ENCODE measurements around the gene SH3BP5. TPM values are rescaled to one million over a fixed set of nuclear protein-coding genes. Genes with fewer than 3 reads are reported as not detected.

The SH3BP5 gene
- total RNA-seq, 1 donor from 2014 or later: 7.7 TPM

GRCh38 chr3:15303216-15303615, 29.2 kb downstream of the SH3BP5 start:
- no peak for DNase-seq (ENCODE audit: low read depth)
- TF ChIP-seq CTCF (conservative IDR thresholded peaks at IDR 0.05; ENCODE audit: low read depth, low read length): no peak
- H3K4me3 ChIP-seq (ENCODE audit: low read depth, low read length): no peak overlapping the region

- DNase-seq (ENCODE audit: low read depth): no peak
- TF ChIP-seq CTCF (conservative IDR thresholded peaks at IDR 0.05; ENCODE audit: low read depth, low read length): no peak
Measured at GRCh38 chr3:15301761-15302160, 30.6 kb downstream of the SH3BP5 start.

GRCh38 chr3:15300323-15301078, 31.9 kb downstream of the SH3BP5 start:
- DNase-seq (ENCODE audit: low read depth): peak; percentile 67
- no peak overlapping the region for H3K4me3 ChIP-seq (ENCODE audit: low read depth, low read length)
- no peak for TF ChIP-seq CTCF (conservative IDR thresholded peaks at IDR 0.05; ENCODE audit: low read depth, low read length)

More at GRCh38 chr3:15301761-15302160, 30.6 kb downstream of the SH3BP5 start:
- H3K4me3 ChIP-seq (ENCODE audit: low read depth, low read length): no peak overlapping the region

DNA sequence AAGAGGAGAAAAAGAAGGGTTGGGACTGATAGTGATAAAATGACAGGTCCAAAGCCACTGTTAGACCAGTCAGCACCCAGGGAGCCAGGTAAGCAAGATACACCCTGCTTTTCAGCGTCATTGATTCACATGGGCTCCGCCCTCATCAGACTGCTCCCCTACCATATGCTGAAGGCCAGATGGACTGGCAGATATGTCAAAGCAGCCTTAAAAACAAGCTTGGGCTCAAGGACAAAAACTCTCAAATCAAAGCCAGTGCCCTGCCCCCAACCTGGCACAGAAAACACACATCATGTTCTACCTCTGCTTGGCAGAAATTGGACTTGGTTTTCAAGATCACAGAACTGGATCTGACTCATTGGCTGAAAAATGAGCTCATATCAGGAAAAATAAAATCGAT, 33.4 kb downstream of the SH3BP5 start:
- no peak for DNase-seq (ENCODE audit: low read depth)
- TF ChIP-seq CTCF (conservative IDR thresholded peaks at IDR 0.05; ENCODE audit: low read depth, low read length): no peak
- H3K4me3 ChIP-seq (ENCODE audit: low read depth, low read length): no peak overlapping the region

- TF ChIP-seq CTCF (conservative IDR thresholded peaks at IDR 0.05; ENCODE audit: low read depth, low read length): no peak
- no peak for DNase-seq (ENCODE audit: low read depth)
- no peak overlapping the region for H3K4me3 ChIP-seq (ENCODE audit: low read depth, low read length)
Measured at GRCh38 chr3:15298504-15298903, 33.9 kb downstream of the SH3BP5 start.

DNA sequence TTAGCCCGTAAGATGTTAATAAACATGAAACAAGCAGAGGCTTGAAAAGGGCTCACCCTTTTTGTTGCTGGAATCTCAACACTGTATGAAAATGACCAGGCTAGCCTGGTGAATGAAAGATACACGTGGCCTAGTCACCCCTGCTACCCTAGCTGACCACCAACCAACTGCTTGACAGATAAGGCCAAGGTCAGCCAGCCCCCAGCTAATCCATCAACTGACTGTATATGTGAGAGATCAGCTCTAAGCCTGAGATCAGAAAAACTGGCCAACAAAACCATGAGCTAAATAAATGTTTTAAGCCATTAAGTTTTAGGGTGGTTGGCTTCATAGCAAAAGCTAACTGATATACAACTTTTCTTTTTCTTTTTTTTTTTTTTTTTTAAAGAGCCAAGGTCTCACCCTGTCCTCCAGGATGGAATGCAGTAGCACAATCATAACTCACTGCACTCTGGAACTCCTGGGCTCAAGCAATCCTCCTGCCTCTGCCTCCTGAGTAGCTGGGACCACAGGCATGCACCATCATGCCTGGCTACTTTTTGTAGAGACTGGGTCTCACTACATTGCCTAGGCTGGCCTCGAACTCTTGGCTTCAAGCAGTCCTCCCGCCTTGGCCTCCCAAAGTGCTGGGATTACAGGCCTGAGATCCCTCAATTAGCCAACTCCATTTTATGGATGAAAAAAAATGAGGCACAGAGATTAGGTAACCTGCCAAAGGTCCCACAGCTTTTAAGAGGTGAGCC, 34.6 kb downstream of the SH3BP5 start:
- DNase-seq (ENCODE audit: low read depth): no peak
- H3K4me3 ChIP-seq (ENCODE audit: low read depth, low read length): no peak overlapping the region
- TF ChIP-seq CTCF (conservative IDR thresholded peaks at IDR 0.05; ENCODE audit: low read depth, low read length): no peak

Measured in epithelial cell of proximal tubule (primary cell).